K562 (cell line): Measurements from ENCODE around the gene CTDSPL2. TPM values are rescaled to one million over a fixed set of nuclear protein-coding genes. Genes with fewer than 3 reads are reported as not detected.

Experiments used
- ETV1 ChIP-seq: fragments of 450-650 bp; conservative IDR thresholded peaks from 2 replicates; pipeline ENCODE4 v1.6.1; 2016; ENCODE audit warnings: missing genetic modification characterization, control low read depth, low read depth, missing compliant biosample characterization
- GABPB1 ChIP-seq: sonication (generic); formaldehyde crosslinking; IDR thresholded peaks from 2 replicates; pipeline ENCODE4 v1.8.0; 2022; ENCODE audit warnings: mild to moderate bottlenecking, missing genetic modification reagents
- HNRNPLL ChIP-seq: fragments of 200-400 bp; formaldehyde crosslinking; IDR thresholded peaks from 2 replicates; pipeline ENCODE4 v1.6.1; 2017; ENCODE audit warnings: low read length, low read depth, mild to moderate bottlenecking; ENCODE audit not compliant: poor library complexity, severe bottlenecking
- SIN3A ChIP-seq, 2 experiments: fragments of 150-350 bp in 1 of 2; IDR thresholded peaks; 2 replicates each; pipeline ENCODE4 v1.6.1; 2011 to 2016; ENCODE audit warnings: borderline replicate concordance in 2 of 2, low read depth in 2 of 2, low read length in 2 of 2, mild to moderate bottlenecking in 2 of 2, moderate library complexity in 2 of 2; ENCODE audit not compliant: control insufficient read depth in 1 of 2
- SMARCE1 ChIP-seq: fragments of 450-650 bp; IDR thresholded peaks from 2 replicates; pipeline ENCODE4 v1.7.1; 2016; ENCODE audit warnings: mild to moderate bottlenecking
- SP2 ChIP-seq: IDR thresholded peaks from 2 replicates; pipeline ENCODE4 v1.6.1; 2011; ENCODE audit warnings: mild to moderate bottlenecking, low read depth, low read length, moderate library complexity; ENCODE audit not compliant: poor library complexity, severe bottlenecking; ENCODE audit errors: extremely low read depth
- TAF7 ChIP-seq: fragments of 450-650 bp; IDR thresholded peaks from 2 replicates; pipeline ENCODE4 v1.6.1; 2016; ENCODE audit warnings: missing genetic modification characterization, missing compliant biosample characterization
- TOE1 ChIP-seq, 2 experiments: fragments of 450-650 bp in 1 of 2; sonication (generic) in 1 of 2; formaldehyde crosslinking in 1 of 2; IDR thresholded peaks; 2 replicates each; pipeline versions ENCODE4 v1.7.1 to v1.8.0; 2016 to 2022; ENCODE audit warnings: borderline replicate concordance in 2 of 2, mild to moderate bottlenecking in 2 of 2, antibody characterized with exemption in 1 of 2, inconsistent platforms in 1 of 2, low read depth in 1 of 2, missing genetic modification reagents in 1 of 2, moderate library complexity in 1 of 2
- ZBTB1 ChIP-seq: sonication (generic); formaldehyde crosslinking; IDR thresholded peaks from 2 replicates; pipeline ENCODE4 v1.8.1; 2023; ENCODE audit warnings: missing genetic modification reagents, low read depth, mild to moderate bottlenecking, borderline replicate concordance
- ZC3H8 ChIP-seq: fragments of 450-650 bp; IDR thresholded peaks from 2 replicates; pipeline ENCODE4 v1.6.1; 2017
- ZFP36 ChIP-seq: fragments of 150-350 bp; IDR thresholded peaks from 2 replicates; pipeline ENCODE4 v1.6.1; 2018; ENCODE audit warnings: low read length, low read depth; ENCODE audit not compliant: partially characterized antibody
- ZNF57 ChIP-seq: fragments of 450-650 bp; formaldehyde crosslinking; IDR thresholded peaks from 2 replicates; pipeline ENCODE4 v1.4.0; 2020; ENCODE audit warnings: mild to moderate bottlenecking, moderate library complexity
- polyA plus RNA-seq, 8 experiments: library from polyadenylated mRNA; depleted of rRNA in 4 of 8; stranded (reverse) in 5 of 8; unstranded in 3 of 8; fragments of >200 nt; fragmentation: Nextera tagmentation in 2 of 8; fragmentation: Illumina TruSeq in 1 of 8; extraction: Ambion mirVana in 2 of 8; extraction: Trizol in 1 of 8; gene quantifications; 2 replicates each; pipeline versions ENCODE4 v1.2.1 to v1.2.3, GENCODE V29; 2011 to 2014; ENCODE audit warnings: inconsistent platforms in 1 of 8, missing spikeins in 1 of 8
- total RNA-seq, 7 experiments: library from RNA; depleted of rRNA in 6 of 7; stranded (reverse); fragments of >200 nt in 6 of 7; fragmentation: Illumina TruSeq in 2 of 7; extraction: Trizol in 2 of 7; gene quantifications; 2 replicates each; pipeline versions ENCODE4 v1.2.1 to v1.2.3, GENCODE V29; 2011 to 2021; ENCODE audit warnings: low replicate concordance in 1 of 7
- TF ChIP-seq, protein P1 (sequence below): fragments of 450-650 bp; IDR thresholded peaks from 2 replicates; pipeline ENCODE4 v1.6.1; 2014; ENCODE audit warnings: low read depth, mild to moderate bottlenecking, moderate library complexity, borderline replicate concordance
- TF ChIP-seq, protein P2 (sequence below): fragments of 200-800 bp; sonication (Bioruptor generic); IDR thresholded peaks from 2 replicates; pipeline ENCODE4 v1.6.1; 2016; ENCODE audit warnings: missing genetic modification characterization, missing compliant biosample characterization
- TF ChIP-seq, protein P3 (sequence below): fragments of 250-450 bp; sonication (Bioruptor Pico); IDR thresholded peaks from 2 replicates; pipeline ENCODE4 v1.4.0; 2020; ENCODE audit warnings: mild to moderate bottlenecking

Gene CTDSPL2
- total and polyA plus RNA-seq, 9 of the 15 experiments (the other 6 are each of a cell fraction or from before 2014, with no cell fraction given), result 16.8 to 79.0 (median 53.1) TPM

DNA sequence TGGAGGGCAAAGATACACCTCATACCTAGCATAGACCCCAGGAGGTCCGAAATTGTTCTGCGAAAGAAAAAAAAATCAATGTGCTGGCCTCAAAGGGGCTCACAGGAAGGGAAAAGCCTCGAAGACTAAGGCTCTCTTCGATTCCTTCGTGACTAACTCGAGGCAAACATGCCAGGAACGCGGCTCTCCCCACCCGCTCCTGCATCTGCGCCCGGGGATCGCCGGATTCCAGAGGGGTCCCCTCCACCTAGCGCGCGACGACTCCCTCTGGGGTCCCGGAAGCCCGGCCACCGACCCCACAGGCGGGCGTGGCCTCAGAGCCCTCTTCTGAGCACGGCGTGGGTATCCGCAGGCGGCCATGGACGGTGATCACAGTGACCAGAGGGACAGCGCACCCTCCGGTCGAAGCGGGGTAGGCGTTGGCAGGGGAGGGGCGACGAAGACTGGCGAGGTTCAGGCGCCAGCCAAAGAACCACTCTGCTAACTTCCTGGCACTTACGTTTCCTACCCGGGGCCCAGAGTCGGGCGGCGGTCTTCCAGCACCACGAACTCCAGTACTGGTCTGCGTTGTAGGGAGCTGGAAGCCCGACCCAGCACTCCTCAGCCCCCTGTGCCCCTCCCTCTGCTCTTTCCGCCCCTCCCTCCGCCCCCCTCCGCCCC is 109.0 kb downstream of the CTDSPL2 start (continued):
- TF ChIP-seq ZBTB1 (CRISPR knock-in tag) (0 out of 2 replicates have a peak, but pooled peaks have one; percentile 32), ZFP36 (peak; percentile 31), HNRNPLL (peak; percentile 10), ETV1 (tag) (peak; percentile 15), SP2 (no peak), SIN3A (IDR thresholded peaks at IDR 0.05; ENCODE audit: borderline replicate concordance in 2 of 2, control insufficient read depth in 1 of 2, low read depth in 2 of 2, low read length in 2 of 2) (peak in 1 of 2 experiments; percentile 54; a peak in 2 of 4 replicates), GABPB1 (CRISPR knock-in tag) (peak; percentile 60), TOE1 (IDR thresholded peaks at IDR 0.05; ENCODE audit: borderline replicate concordance) (peak; percentile 25; the same call in 1 of the 2 replicates), TOE1 (CRISPR knock-in tag; IDR thresholded peaks at IDR 0.05; ENCODE audit: borderline replicate concordance, low read depth) (no peak), ZC3H8 (no peak), TAF7 (tag) (peak; percentile 69), ZNF57 (CRISPR knock-in tag) (0 out of 2 replicates have a peak, but pooled peaks have one; percentile 8), SMARCE1 (0 out of 2 replicates have a peak, but pooled peaks have one; percentile 19)
- TF ChIP-seq, protein P1, sequence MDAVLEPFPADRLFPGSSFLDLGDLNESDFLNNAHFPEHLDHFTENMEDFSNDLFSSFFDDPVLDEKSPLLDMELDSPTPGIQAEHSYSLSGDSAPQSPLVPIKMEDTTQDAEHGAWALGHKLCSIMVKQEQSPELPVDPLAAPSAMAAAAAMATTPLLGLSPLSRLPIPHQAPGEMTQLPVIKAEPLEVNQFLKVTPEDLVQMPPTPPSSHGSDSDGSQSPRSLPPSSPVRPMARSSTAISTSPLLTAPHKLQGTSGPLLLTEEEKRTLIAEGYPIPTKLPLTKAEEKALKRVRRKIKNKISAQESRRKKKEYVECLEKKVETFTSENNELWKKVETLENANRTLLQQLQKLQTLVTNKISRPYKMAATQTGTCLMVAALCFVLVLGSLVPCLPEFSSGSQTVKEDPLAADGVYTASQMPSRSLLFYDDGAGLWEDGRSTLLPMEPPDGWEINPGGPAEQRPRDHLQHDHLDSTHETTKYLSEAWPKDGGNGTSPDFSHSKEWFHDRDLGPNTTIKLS, result peak; percentile 43; the same call in 1 of the 2 replicates
- TF ChIP-seq, protein P2, sequence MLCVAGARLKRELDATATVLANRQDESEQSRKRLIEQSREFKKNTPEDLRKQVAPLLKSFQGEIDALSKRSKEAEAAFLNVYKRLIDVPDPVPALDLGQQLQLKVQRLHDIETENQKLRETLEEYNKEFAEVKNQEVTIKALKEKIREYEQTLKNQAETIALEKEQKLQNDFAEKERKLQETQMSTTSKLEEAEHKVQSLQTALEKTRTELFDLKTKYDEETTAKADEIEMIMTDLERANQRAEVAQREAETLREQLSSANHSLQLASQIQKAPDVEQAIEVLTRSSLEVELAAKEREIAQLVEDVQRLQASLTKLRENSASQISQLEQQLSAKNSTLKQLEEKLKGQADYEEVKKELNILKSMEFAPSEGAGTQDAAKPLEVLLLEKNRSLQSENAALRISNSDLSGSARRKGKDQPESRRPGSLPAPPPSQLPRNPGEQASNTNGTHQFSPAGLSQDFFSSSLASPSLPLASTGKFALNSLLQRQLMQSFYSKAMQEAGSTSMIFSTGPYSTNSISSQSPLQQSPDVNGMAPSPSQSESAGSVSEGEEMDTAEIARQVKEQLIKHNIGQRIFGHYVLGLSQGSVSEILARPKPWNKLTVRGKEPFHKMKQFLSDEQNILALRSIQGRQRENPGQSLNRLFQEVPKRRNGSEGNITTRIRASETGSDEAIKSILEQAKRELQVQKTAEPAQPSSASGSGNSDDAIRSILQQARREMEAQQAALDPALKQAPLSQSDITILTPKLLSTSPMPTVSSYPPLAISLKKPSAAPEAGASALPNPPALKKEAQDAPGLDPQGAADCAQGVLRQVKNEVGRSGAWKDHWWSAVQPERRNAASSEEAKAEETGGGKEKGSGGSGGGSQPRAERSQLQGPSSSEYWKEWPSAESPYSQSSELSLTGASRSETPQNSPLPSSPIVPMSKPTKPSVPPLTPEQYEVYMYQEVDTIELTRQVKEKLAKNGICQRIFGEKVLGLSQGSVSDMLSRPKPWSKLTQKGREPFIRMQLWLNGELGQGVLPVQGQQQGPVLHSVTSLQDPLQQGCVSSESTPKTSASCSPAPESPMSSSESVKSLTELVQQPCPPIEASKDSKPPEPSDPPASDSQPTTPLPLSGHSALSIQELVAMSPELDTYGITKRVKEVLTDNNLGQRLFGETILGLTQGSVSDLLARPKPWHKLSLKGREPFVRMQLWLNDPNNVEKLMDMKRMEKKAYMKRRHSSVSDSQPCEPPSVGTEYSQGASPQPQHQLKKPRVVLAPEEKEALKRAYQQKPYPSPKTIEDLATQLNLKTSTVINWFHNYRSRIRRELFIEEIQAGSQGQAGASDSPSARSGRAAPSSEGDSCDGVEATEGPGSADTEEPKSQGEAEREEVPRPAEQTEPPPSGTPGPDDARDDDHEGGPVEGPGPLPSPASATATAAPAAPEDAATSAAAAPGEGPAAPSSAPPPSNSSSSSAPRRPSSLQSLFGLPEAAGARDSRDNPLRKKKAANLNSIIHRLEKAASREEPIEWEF (CRISPR knock-in tag), result no peak
- TF ChIP-seq, protein P3, sequence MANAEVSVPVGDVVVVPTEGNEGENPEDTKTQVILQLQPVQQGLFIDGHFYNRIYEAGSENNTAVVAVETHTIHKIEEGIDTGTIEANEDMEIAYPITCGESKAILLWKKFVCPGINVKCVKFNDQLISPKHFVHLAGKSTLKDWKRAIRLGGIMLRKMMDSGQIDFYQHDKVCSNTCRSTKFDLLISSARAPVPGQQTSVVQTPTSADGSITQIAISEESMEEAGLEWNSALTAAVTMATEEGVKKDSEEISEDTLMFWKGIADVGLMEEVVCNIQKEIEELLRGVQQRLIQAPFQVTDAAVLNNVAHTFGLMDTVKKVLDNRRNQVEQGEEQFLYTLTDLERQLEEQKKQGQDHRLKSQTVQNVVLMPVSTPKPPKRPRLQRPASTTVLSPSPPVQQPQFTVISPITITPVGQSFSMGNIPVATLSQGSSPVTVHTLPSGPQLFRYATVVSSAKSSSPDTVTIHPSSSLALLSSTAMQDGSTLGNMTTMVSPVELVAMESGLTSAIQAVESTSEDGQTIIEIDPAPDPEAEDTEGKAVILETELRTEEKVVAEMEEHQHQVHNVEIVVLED (CRISPR knock-in tag), result peak; percentile 38; the same call in 1 of the 2 replicates
